ENCODE measurements around the gene GREB1. TPM values are rescaled to one million over a fixed set of nuclear protein-coding genes. Genes with fewer than 3 reads are reported as not detected.

The GREB1 gene
- polyA plus RNA-seq, 1 of the 3 experiments (the other 2 are of a cell fraction): 2.9 TPM

- POLR2A ChIA-PET: no interaction called here
Observed at GRCh38 chr2:11551569-11552259, 17.9 kb downstream of the GREB1 start.

More at GRCh38 chr2:11551569-11552259, 17.9 kb downstream of the GREB1 start:
- no peaks in the 10 kb centered on the region for H3K79me2 ChIP-seq (ENCODE audit: insufficient read depth)
- no peak overlapping the region for H3K4me3 ChIP-seq (ENCODE audit: low read depth in 2 of 2, low read length in 1 of 2)
- H4K20me1 ChIP-seq (ENCODE audit: insufficient read depth): no peaks in the 10 kb centered on the region
- peaks cover 0 to 16% of the 10 kb centered on the region in 2 experiments; a peak in 2 of 4 replicates for H3K4me1 ChIP-seq (ENCODE audit: control insufficient read depth in 1 of 2, insufficient read depth in 2 of 2, low read depth in 1 of 2, low read length in 1 of 2)
- H3K9me2 ChIP-seq: no peaks in the 10 kb centered on the region
- H3K36me3 ChIP-seq (replicated peaks in 1 of 2; ENCODE audit: control insufficient read depth in 1 of 2, insufficient read depth in 2 of 2, low read length in 1 of 2): no peaks in the 10 kb centered on the region
- CTCF ChIA-PET: interaction anchor here (1.1 to 18.2 kb wide), 2 partner anchors 31 to 85 kb away, joined by 3 to 294 read pairs; no protein-coding TSS in a partner anchor
- H3K27me3 ChIP-seq (ENCODE audit: insufficient read depth): 0 out of 2 replicates have a peak, but pooled peaks cover 4% of the 10 kb centered on the region
- DNase-seq: no peak
- no peak overlapping the region for H3K9ac ChIP-seq
- 87% methylated on average over 16 of the region's 16 CpGs for whole genome bisulfite sequencing (ENCODE audit: low lambda C conversion rate)
- no peak overlapping the region for H3K27ac ChIP-seq (ENCODE audit: low read depth in 2 of 2, low read length in 1 of 2)
- H3F3A ChIP-seq (replicated peaks; ENCODE audit: insufficient read depth): no peaks in the 10 kb centered on the region
- TF ChIP-seq GABPA (IDR thresholded peaks at IDR 0.05; ENCODE audit: low read depth): no peak
- TF ChIP-seq SIN3A (IDR thresholded peaks at IDR 0.05; ENCODE audit: borderline replicate concordance, low read depth, low read length): no peak
- no peak for TF ChIP-seq EP300 (IDR thresholded peaks at IDR 0.05; ENCODE audit: borderline replicate concordance in 1 of 2, low read depth in 1 of 2, low read length in 1 of 2)
- TF ChIP-seq GATA2 (CRISPR knock-in tag; IDR thresholded peaks at IDR 0.05): no peak
- no peak for TF ChIP-seq ZBTB33 (IDR thresholded peaks at IDR 0.05; ENCODE audit: borderline replicate concordance, low read depth)
- TF ChIP-seq RFX5 (IDR thresholded peaks at IDR 0.05; ENCODE audit: low read length): no peak
- no peak for TF ChIP-seq MEF2A (IDR thresholded peaks at IDR 0.05; ENCODE audit: borderline replicate concordance, low read depth)
- no peak for TF ChIP-seq TCF12 (IDR thresholded peaks at IDR 0.05)
- TF ChIP-seq PBX3 (IDR thresholded peaks at IDR 0.05): no peak
- no peak for TF ChIP-seq FOXM1 (IDR thresholded peaks at IDR 0.05; ENCODE audit: low read depth)
- TF ChIP-seq YY1 (IDR thresholded peaks at IDR 0.05; ENCODE audit: low read depth): no peak
- TF ChIP-seq SMC3 (IDR thresholded peaks at IDR 0.05; ENCODE audit: low read depth, low read length): no peak
- no peak for TF ChIP-seq ELF1 (IDR thresholded peaks at IDR 0.05)
- no peak for TF ChIP-seq NRF1 (IDR thresholded peaks at IDR 0.05; ENCODE audit: low read depth, low read length)
- no peak for TF ChIP-seq EZH2phosphoT487 (IDR thresholded peaks at IDR 0.05; ENCODE audit: borderline replicate concordance, low read depth)
- no peak for TF ChIP-seq IRF3 (IDR thresholded peaks at IDR 0.05; ENCODE audit: low read depth, low read length)
- TF ChIP-seq POLR2AphosphoS5 (IDR thresholded peaks at IDR 0.05; ENCODE audit: low read depth, low read length): no peak
- H3K4me2 ChIP-seq: no peak overlapping the region
- H2AFZ ChIP-seq (ENCODE audit: low read depth): no peak overlapping the region
- H3K9me3 ChIP-seq: no peaks in the 10 kb centered on the region
